Fibroblast of lung (primary cell): ENCODE results near the gene CRYL1.

ENCODE experiments used
- EZH2 ChIP-seq: IDR thresholded peaks from 2 replicates; pipeline ENCODE4 v1.5.1; 2012; ENCODE audit warnings: low read length, control low read depth, mild to moderate bottlenecking; ENCODE audit errors: missing control alignments
- TF ChIP-seq, protein P1 (sequence below), 2 donors: IDR thresholded peaks in 1 of 2; conservative IDR thresholded peaks in 1 of 2; 1 replicate in 1 of 2; 2 replicates in 1 of 2; pipeline ENCODE4 v1.5.1; 2011 to 2012; ENCODE audit warnings: low read length in 2 of 2, control low read depth in 1 of 2, inconsistent platforms in 1 of 2, low read depth in 1 of 2, mild to moderate bottlenecking in 1 of 2

DNA sequence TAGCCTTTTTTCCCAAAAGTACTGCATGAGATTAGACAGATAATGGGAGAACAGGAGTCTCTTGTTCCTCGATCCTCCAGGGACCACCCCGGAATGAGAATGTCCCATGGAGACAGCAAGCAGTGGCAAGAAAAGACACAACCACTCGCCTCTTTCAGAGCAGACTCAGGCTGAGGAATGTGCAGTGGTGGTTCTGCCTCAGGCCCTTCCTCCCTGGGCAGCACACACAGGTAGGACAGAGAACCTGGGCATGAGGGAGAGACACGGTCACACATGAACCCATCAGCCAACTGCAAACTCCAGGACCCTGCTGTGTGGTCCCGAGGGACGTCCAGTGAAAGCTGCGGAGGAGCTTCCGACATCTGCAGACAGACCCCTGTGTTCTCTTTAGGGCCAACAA, 31.0 kb downstream of the CRYL1 start:
- TF ChIP-seq, protein P1, sequence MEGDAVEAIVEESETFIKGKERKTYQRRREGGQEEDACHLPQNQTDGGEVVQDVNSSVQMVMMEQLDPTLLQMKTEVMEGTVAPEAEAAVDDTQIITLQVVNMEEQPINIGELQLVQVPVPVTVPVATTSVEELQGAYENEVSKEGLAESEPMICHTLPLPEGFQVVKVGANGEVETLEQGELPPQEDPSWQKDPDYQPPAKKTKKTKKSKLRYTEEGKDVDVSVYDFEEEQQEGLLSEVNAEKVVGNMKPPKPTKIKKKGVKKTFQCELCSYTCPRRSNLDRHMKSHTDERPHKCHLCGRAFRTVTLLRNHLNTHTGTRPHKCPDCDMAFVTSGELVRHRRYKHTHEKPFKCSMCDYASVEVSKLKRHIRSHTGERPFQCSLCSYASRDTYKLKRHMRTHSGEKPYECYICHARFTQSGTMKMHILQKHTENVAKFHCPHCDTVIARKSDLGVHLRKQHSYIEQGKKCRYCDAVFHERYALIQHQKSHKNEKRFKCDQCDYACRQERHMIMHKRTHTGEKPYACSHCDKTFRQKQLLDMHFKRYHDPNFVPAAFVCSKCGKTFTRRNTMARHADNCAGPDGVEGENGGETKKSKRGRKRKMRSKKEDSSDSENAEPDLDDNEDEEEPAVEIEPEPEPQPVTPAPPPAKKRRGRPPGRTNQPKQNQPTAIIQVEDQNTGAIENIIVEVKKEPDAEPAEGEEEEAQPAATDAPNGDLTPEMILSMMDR (conservative IDR thresholded peaks at IDR 0.05 in 1 of 2, IDR thresholded peaks at IDR 0.05 in 1 of 2; ENCODE audit: low read depth in 1 of 2, low read length in 2 of 2), result no peak
- TF ChIP-seq EZH2, result no peak
